ENCODE results near the gene PLA1A.

The PLA1A gene

GRCh38 chr3:119608405-119609000, 10.8 kb downstream of the PLA1A start:
- no peak for DNase-seq (ENCODE audit: low read depth in 2 of 2)

GRCh38 chr3:119609301-119609700, 11.6 kb downstream of the PLA1A start:
- DNase-seq (ENCODE audit: low read depth in 2 of 2) = no peak

GRCh38 chr3:119611664-119612063, 14.0 kb downstream of the PLA1A start:
- DNase-seq (ENCODE audit: low read depth in 2 of 2) = no peak

GRCh38 chr3:119613201-119613600, 15.5 kb downstream of the PLA1A start:
- no peak for DNase-seq (ENCODE audit: low read depth in 2 of 2)

GRCh38 chr3:119613872-119614271, 16.2 kb downstream of the PLA1A start:
- no peak for DNase-seq (ENCODE audit: low read depth in 2 of 2)

- no peak for DNase-seq (ENCODE audit: low read depth in 2 of 2)
Measured at GRCh38 chr3:119616056-119616455, 18.4 kb downstream of the PLA1A start.

- DNase-seq (ENCODE audit: low read depth in 2 of 2) = no peak
Measured at GRCh38 chr3:119619094-119619493, 21.4 kb downstream of the PLA1A start.

GRCh38 chr3:119620899-119621298, 23.2 kb downstream of the PLA1A start:
- DNase-seq (ENCODE audit: low read depth in 2 of 2) = no peak

GRCh38 chr3:119624002-119624720, 26.5 kb downstream of the PLA1A start:
- no peak for DNase-seq (ENCODE audit: low read depth in 2 of 2)

- no peak for DNase-seq (ENCODE audit: low read depth in 2 of 2)
Measured at GRCh38 chr3:119625451-119626153, 27.9 kb downstream of the PLA1A start.

GRCh38 chr3:119626196-119626595, 28.5 kb downstream of the PLA1A start:
- no peak for DNase-seq (ENCODE audit: low read depth in 2 of 2)

GRCh38 chr3:119627461-119627860, 29.8 kb downstream of the PLA1A start:
- DNase-seq (ENCODE audit: low read depth in 2 of 2) = no peak

- no peak for DNase-seq (ENCODE audit: low read depth in 2 of 2)
Measured at GRCh38 chr3:119628390-119628789, 30.7 kb downstream of the PLA1A start.

GRCh38 chr3:119628816-119629445, 31.2 kb downstream of the PLA1A start:
- DNase-seq (ENCODE audit: low read depth in 2 of 2) = no peak

- DNase-seq (ENCODE audit: low read depth in 2 of 2) = no peak
Measured at GRCh38 chr3:119630128-119630879, 32.6 kb downstream of the PLA1A start.

GRCh38 chr3:119630880-119631329, 33.2 kb downstream of the PLA1A start:
- no peak for DNase-seq (ENCODE audit: low read depth in 2 of 2)

GRCh38 chr3:119631516-119631915, 33.8 kb downstream of the PLA1A start:
- no peak for DNase-seq (ENCODE audit: low read depth in 2 of 2)

- DNase-seq (ENCODE audit: low read depth in 2 of 2) = no peak
Measured at GRCh38 chr3:119632216-119632615, 34.5 kb downstream of the PLA1A start.

- no peak for DNase-seq (ENCODE audit: low read depth in 2 of 2)
Measured at GRCh38 chr3:119632829-119633228, 35.1 kb downstream of the PLA1A start.

- no peak for DNase-seq (ENCODE audit: low read depth in 2 of 2)
Measured at GRCh38 chr3:119635719-119636118, 38.0 kb downstream of the PLA1A start.

- DNase-seq (ENCODE audit: low read depth in 2 of 2) = no peak
Measured at GRCh38 chr3:119636249-119636648, 38.6 kb downstream of the PLA1A start.

Data from stimulated activated CD8-positive, alpha-beta memory T cell treated with anti-CD3 and anti-CD28 coated beads, Interleukin-15, amount 100 ng/mL, for 4 hours (primary cell).